Parathyroid adenoma (tissue), 2 donors: ENCODE measurements around the gene CDC42.

ENCODE experiments used
- H2AFZ ChIP-seq: fragments of 300-600 bp; sonication (generic); one replicate; pipeline ENCODE4 v1.7.0; 2017; ENCODE audit warnings: antibody characterized with exemption, mild to moderate bottlenecking
- H3K27ac ChIP-seq: fragments of 300-600 bp; sonication (generic); one replicate; pipeline ENCODE4 v1.7.0; 2017
- H3K27me3 ChIP-seq: fragments of 300-600 bp; sonication (generic); one replicate; pipeline ENCODE4 v1.7.0; 2017; ENCODE audit warnings: low read length; ENCODE audit not compliant: control insufficient read depth, insufficient read depth
- H3K36me3 ChIP-seq: fragments of 300-600 bp; sonication (generic); one replicate; pipeline ENCODE4 v1.7.0; 2017; ENCODE audit warnings: low read length; ENCODE audit not compliant: control insufficient read depth, insufficient read depth
- H3K4me1 ChIP-seq: fragments of 300-600 bp; sonication (generic); one replicate; pipeline ENCODE4 v1.7.0; 2017; ENCODE audit warnings: control low read depth
- H3K4me2 ChIP-seq: fragments of 300-600 bp; sonication (generic); one replicate; pipeline ENCODE4 v1.7.0; 2017; ENCODE audit warnings: low read length
- H3K4me3 ChIP-seq: fragments of 300-600 bp; sonication (generic); one replicate; pipeline ENCODE4 v1.7.0; 2017; ENCODE audit warnings: low read depth, low read length
- H3K79me2 ChIP-seq: fragments of 300-600 bp; sonication (generic); one replicate; pipeline ENCODE4 v1.7.0; 2017; ENCODE audit warnings: control low read depth
- H3K9ac ChIP-seq: fragments of 300-600 bp; sonication (generic); one replicate; pipeline ENCODE4 v1.7.0; 2017; ENCODE audit warnings: mild to moderate bottlenecking
- H3K9me3 ChIP-seq: fragments of 300-600 bp; sonication (generic); one replicate; pipeline ENCODE4 v1.7.0; 2017; ENCODE audit warnings: low read length; ENCODE audit not compliant: control insufficient read depth
- CTCF ChIP-seq: fragments of 300-600 bp; sonication (generic); IDR thresholded peaks from one replicate; pipeline ENCODE4 v1.7.0; 2017; ENCODE audit warnings: antibody characterized with exemption, mild to moderate bottlenecking
- donor health status: primary hyperparathyroidism.

CDC42 gene

GRCh38 chr1:22111115-22111514 lies 58.6 kb downstream of the CDC42 start:
- H3K9me3 ChIP-seq: no peaks in the 10 kb centered on the region
- no peak overlapping the region for H3K4me2 ChIP-seq
- H2AFZ ChIP-seq: no peak overlapping the region
- H3K9ac ChIP-seq: no peak overlapping the region
- peaks cover 4% of the 10 kb centered on the region for H3K79me2 ChIP-seq
- no peak for TF ChIP-seq CTCF
- no peaks in the 10 kb centered on the region for H3K36me3 ChIP-seq
- H3K27me3 ChIP-seq: no peaks in the 10 kb centered on the region
- H3K4me1 ChIP-seq: peaks cover 5% of the 10 kb centered on the region
- H3K4me3 ChIP-seq: no peak overlapping the region
- no peak overlapping the region for H3K27ac ChIP-seq

- Histone ChIP-seq H3K27me3 (no peaks in the 10 kb centered on the region), H3K4me3 (no peak overlapping the region), H3K9ac (no peak overlapping the region), H3K36me3 (no peaks in the 10 kb centered on the region), H2AFZ (no peak overlapping the region), H3K79me2 (peaks cover under 1% of the 10 kb centered on the region), H3K9me3 (no peaks in the 10 kb centered on the region), H3K4me2 (no peak overlapping the region), H3K4me1 (peaks cover 5% of the 10 kb centered on the region), H3K27ac (no peak overlapping the region)
- TF ChIP-seq CTCF: no peak
Measured at GRCh38 chr1:22111620-22112019, 59.1 kb downstream of the CDC42 start.

- no peaks in the 10 kb centered on the region for H3K9me3 ChIP-seq
- H3K27ac ChIP-seq: no peak overlapping the region
- no peak overlapping the region for H2AFZ ChIP-seq
- TF ChIP-seq CTCF: no peak
- no peak overlapping the region for H3K4me3 ChIP-seq
- peaks cover 5% of the 10 kb centered on the region for H3K4me1 ChIP-seq
- no peak overlapping the region for H3K9ac ChIP-seq
- no peaks in the 10 kb centered on the region for H3K36me3 ChIP-seq
- no peaks in the 10 kb centered on the region for H3K27me3 ChIP-seq
- H3K79me2 ChIP-seq: no peaks in the 10 kb centered on the region
- no peak overlapping the region for H3K4me2 ChIP-seq
Measured at GRCh38 chr1:22112554-22112953, 60.0 kb downstream of the CDC42 start.

- no peak overlapping the region for H2AFZ ChIP-seq
- H3K4me1 ChIP-seq: peaks cover 5% of the 10 kb centered on the region
- H3K9ac ChIP-seq: no peak overlapping the region
- H3K27me3 ChIP-seq: no peaks in the 10 kb centered on the region
- H3K4me2 ChIP-seq: no peak overlapping the region
- H3K4me3 ChIP-seq: no peak overlapping the region
- H3K79me2 ChIP-seq: no peaks in the 10 kb centered on the region
- no peaks in the 10 kb centered on the region for H3K9me3 ChIP-seq
- TF ChIP-seq CTCF: no peak
- H3K36me3 ChIP-seq: no peaks in the 10 kb centered on the region
- no peak overlapping the region for H3K27ac ChIP-seq
Measured at GRCh38 chr1:22114083-22115012, 61.8 kb downstream of the CDC42 start.

GRCh38 chr1:22115286-22115685 lies 62.8 kb downstream of the CDC42 start:
- Histone ChIP-seq H3K4me2 (no peak overlapping the region), H3K4me3 (no peak overlapping the region), H3K9me3 (no peaks in the 10 kb centered on the region), H2AFZ (no peak overlapping the region), H3K27me3 (no peaks in the 10 kb centered on the region), H3K36me3 (no peaks in the 10 kb centered on the region), H3K79me2 (no peaks in the 10 kb centered on the region), H3K9ac (no peak overlapping the region), H3K27ac (no peak overlapping the region), H3K4me1 (peaks cover 5% of the 10 kb centered on the region)
- no peak for TF ChIP-seq CTCF
